ENCODE measurements around the gene ZFHX3.

The ZFHX3 gene

DNA sequence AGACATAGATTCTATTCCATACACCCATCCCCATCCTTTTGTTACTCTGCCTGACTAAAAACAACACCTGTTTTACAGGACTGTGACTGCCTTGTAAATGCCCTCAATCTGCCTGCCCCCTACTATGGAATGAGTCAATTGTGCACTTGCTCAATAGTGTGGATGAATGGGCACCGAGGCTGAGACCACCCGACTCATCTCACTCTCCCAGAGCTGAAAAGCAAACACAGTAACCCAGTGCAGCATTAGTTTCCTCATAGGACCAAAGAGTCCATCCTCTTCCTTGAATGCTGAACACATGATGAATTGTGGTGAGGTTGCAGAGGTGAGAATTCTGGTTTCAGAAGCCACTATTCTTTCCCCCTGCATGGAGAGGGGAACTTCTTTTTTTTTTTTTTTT is 233.7 kb downstream of the ZFHX3 start:
- no peak for FAIRE-seq

DNA sequence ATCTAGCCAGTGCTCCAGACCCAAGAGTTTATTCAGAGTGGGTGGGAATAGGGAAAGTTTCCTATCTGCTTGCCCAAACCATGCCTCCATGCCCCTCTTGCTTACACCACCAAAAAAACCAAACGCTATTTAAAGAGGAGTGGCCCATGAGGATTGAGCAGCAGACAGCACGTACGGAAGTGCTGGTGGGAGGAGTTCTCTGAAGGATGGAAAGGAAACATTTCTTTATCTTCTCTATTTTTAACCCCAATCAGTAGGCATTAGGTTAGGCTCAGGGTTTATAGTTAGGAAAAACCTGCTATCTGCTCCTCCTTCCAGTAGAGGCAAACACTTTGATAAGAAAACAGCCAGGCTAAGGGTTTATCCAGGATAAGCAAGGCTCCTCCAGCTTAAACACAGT is 235.3 kb downstream of the ZFHX3 start:
- FAIRE-seq: no peak

DNA sequence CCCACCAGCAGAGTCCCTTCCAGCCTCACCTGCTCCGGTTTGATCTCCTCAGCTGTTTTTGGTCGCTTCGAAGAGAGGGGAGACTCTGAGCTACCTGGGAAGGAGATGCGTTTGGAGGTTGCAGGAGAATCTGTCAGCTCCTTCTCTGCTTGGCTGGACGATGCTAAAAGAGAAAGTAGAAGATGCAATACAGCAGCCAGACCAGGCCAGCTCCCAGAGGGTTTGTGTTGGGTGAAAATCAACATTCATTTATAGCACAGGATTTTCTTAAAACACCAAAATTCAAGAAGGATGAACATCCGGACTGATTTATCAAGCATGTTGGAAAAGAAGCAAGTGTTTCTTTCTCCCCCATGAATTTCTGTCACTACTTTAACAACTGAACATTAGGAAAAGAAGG is 236.1 kb downstream of the ZFHX3 start:
- FAIRE-seq: no peak

DNA sequence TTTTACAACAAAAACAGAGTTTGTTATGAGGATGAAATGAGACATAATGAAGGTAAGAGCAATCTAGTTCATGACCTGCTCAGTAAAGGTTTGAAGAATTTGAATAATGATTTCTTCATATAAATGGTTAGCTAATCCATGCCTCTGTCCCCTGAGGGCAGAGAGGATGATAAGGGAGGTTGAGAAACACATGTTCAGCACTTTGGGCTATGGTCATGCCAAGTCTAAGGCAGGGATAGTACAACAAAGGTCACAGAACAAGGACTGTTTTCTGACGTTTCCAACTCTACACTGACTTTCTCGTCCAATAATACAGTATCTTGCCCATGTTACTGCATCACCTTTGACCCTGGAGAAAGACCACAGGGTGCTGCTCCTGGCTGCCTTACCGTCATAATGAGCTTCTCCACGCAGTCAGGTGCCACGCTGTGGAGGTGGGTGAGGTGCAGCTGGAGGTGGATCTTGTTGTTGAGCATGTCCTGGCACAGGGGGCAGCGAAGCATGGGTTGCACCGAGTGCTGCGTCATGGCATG is 236.7 kb downstream of the ZFHX3 start:
- FAIRE-seq: no peak

DNA sequence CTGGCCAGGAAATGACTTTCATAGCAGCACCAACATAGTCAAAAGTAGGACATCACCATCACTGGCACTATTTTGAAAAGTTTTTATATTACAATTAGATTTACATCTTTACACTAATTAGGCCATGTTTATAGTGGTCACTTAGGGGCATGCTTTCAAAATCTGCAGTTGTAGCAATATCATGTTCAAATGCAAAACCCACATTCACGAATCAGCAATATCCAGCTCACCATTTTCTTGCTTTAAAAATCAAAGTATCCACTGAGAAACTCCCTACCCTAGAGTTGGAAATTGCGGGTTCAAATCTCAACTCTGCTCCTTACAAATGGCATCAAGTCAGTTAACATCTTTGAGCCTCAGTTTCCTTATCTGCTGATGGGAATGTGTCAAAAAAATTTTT is 237.4 kb downstream of the ZFHX3 start:
- no peak for FAIRE-seq

DNA sequence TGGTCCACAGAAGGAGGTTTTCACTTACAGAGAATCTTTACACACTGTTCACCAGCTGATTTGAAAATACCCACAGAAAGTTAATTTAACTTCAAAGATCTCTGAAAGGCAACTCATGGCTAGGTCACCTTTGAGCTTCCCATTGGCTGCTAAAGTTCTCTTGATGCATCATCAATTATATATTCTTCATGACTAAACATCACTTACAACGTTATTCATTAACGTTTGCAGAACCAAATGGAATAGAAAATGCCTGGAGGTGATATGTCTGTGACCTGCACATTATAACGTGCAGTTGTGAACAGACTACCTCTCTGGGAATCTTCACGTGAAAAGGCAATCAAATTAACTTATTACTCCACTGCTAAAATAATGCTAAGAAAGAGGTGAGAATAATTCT is 238.5 kb downstream of the ZFHX3 start:
- FAIRE-seq: no peak

DNA sequence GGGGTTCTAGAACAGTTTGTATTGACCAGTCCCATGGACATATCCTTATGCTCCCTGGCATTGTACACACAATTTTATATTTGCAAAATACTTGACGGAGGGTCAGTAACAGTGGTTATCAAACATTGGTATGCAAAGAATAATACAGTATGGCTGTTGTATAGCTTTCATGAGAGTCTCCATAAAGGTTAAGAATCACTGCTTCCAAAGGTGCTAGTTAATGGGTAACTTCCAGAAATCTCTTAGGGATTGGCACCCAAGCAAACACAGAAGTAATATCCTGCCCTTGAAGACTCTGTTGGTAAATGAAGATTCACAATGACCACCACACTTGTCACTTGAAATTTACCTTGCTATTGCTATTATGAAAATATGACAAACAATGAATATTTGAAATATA is 239.2 kb downstream of the ZFHX3 start:
- FAIRE-seq: no peak

DNA sequence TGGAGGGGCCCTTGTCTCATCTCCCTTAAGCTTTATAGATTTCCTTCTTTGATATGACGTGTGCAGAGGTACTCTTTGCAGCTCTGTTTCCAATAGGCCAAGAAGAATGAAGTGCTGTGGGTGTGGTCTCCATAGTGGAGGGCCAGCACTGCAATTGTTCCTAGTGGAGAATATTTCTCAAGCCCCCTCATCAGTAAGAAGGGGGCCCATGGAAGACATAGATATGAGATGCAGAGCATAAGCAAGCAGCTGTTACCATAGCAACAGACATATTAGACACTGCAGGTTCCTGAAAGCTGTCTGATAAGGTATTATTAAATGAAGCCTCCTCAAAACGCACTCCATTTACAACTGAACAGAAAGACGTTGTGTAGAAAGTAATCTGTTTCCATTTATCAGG is 240.7 kb downstream of the ZFHX3 start:
- no peak for FAIRE-seq

DNA sequence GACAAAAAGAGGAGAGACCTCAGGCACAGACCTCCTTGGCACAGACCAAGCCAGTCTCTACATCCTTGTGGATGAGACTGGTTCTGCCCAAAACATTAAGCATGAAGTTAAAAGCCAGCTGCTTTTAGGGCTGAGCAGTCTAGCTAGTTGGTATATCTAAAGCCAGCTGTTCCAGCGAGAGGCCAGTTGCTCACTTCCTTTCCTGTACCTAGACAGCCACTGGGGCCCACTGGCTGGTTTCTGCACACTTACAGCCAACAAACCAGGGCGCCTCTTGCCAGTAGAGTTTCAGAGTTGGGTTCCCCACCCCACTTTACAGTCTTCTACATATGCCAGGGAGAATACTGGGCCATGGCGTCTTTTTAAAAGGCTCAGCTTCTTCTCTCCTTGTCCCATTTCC is 242.4 kb downstream of the ZFHX3 start:
- no peak for FAIRE-seq

DNA sequence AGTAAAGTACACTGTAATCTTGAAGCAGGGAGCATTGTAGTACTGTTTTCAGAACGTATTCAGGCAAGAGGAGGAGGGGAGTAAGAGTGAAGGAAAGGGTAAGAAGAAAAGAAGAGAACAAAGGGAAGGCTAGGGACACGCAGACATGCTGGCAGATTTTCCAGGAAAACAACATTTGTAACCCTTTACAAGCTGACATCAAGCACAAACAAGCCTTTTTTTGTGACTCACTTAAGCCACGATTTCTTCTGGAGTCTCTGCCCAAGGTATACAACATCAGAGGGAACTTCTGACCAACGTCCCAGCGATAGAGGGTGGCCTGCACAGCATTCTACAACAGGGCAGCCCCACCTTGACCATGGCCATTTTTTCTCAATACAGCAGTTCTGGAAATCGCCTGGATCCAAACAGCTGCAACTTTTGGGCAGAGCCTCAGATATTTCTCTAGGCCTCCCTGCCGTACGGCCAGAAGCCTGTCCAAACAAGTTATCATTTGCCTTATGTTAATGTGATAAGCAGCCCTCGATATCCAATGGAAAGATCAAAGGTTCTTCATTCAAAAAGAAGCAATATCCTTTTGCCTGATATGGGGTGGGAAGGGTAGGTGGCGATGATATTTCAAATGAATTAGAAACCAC is 247.3 kb downstream of the ZFHX3 start:
- FAIRE-seq: no peak

DNA sequence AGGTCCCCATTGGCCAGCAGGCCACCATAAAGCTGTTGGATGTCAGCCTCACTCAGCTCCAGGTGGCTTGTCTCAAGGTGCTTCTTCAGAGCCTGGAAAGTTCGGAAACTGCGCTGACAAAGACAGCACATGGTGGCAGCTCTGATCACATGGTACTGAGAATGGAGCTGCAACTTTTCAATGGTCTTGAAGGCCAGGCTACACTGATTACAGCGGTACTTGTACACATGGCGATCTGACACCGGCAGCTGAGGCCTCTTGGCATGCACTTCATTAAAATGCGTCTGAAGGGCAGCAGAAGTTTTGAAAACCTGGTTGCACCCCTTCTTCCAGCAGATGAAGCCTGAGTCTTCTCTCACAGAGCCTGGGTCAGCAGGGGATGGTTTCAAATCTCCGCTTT is 249.7 kb downstream of the ZFHX3 start:
- FAIRE-seq: no peak

DNA sequence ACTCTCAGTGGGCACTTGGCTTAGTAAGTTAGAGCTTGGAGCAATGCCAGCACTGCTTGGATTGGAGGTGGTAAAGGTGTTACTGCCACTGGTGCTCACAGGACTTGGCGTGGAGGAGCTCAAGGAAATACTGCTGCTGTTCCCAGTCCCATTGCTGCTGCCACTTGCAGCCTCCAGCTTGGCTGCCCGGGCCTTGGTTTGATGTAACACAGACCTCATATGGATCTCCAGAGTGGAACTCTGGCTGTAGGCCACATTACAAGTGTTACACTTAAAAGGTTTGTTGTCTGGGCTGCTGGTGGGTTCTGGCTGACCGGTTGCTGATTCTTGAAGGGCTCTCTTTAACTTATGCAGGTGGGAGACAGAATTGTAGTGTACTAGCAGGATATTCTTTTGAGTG is 250.3 kb downstream of the ZFHX3 start:
- no peak for FAIRE-seq

DNA sequence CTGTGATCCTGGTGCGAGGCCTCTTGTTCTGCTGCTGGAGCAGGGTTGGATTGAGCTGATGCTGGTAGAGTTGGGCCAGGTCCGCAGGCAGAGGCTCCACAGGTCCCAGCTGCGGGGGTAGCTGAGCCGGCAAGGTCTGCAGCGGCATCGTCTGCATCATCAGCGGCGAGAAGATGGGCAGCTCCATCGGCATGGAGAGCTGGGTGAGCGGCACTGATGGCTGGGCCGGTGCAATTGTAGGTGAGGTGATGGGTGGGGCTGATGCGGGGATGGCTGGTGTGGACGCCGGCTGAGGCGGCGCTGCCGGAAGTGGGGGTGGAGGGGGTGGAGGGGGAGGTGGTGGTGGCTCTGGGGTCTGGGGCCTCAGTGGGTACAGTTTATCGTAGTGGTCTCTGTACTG is 251.7 kb downstream of the ZFHX3 start:
- FAIRE-seq: no peak

DNA sequence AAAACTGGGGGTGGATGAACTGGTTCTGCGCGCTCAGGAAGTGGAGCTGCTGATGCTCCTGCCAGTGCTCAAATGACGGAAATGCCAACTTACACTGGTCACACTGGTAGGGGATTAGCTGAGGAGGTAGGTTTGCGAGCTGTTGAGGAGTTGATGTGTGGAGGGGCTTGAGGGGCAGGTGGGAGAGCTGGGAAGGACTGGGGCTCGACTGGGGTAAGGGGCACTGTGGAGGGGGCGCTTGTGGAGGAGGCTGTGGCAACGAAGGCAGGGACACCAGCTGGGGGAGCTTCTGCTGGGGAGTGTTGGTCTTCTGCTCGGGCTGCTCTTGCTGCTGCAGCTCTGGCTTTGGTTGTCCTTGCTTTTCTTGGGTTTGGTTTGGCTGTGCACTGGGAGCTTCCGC is 252.9 kb downstream of the ZFHX3 start:
- FAIRE-seq: no peak

DNA sequence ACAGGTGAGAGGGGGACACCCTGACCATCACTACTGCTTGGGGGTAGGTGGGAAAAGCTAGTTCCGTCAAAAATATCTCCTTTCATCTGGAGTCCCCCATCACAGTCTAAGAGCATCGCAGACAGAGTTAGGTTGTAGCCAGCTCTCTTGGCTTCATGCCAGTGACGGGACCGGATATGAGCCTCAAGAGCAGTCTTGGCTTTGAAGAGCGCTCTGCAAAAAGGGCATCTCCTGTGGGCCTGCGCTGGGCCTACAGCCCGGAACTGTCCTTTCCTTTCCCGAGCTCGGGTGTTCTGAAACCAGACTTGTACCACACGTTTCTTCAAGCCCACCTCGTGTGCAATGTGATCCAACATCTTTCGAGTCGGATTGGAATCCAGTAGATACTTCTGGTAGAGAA is 253.6 kb downstream of the ZFHX3 start:
- FAIRE-seq: no peak

DNA sequence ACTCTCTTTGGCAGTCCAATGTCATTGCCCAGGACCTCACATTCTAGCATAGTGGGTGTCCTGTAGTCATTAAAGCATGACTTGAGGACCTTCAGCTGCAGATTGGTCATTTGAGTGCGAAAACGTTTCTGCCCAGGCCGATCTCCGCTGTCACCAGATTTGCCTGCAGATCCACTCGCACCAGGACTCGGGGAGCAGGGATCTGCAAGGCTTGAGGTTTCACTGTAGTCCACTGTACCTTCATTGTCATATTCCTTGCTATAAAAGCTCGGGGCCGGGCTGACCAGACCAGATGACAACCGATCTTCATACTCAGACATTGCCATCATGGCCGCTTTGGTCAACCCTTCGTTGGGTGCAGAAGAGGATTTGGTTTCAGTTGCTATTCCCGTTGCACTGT is 254.2 kb downstream of the ZFHX3 start:
- no peak for FAIRE-seq

DNA sequence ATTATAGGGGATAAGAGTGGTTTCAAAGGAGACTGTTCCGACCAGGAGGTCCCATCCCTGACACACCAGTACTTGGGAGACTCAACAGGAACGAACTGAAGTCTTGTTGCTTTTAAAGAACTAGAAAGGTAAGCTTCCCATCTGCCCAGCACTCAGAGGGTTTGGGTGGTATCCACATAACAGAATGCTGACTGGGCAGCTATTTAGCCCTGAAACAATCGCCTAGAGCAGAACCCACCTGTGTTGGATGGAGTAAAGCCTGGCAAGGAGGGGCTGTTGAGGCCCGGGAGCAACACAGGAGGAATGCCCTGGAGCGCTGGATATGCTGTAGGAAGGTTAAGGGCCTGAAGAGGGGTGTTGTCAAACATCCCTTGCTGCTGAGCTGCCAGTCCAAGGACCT is 254.9 kb downstream of the ZFHX3 start:
- FAIRE-seq: no peak

DNA sequence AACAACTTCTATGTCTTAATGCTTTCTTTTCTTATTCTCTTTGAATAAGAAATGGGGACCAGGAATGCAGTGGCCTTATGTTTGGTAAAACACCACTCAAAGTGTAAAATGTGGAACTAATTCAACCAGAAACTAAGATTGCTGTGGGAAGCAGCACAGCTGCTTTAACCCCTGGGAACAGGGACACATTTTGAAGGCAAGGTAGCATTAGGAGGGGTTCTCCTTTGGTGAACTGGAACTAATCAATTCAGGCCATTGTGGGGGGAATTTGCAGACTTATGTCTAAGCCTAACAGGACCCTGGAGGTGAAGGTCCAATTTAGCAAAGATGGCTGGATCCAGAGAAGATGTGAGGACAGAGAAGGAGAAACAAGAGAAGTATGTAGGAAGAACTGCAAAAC is 256.1 kb downstream of the ZFHX3 start:
- no peak for FAIRE-seq

DNA sequence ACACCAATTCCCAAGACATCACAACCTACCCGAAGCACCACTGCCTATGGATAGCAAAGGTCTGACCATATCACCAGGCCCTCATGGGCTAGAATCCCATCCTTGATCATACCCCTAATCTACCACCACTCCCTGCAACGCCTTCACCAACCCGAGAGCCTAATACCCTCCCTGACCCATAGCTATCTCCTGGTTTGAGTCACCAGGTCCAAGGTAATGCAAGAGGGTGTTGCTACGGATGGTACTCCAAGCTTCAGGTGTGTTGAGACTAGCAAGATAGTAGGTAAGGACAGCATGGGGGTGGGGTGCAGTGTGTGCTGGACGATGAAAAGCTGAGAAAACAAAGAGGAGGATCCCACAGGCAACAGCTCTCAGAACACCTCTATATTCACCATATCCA is 258.0 kb downstream of the ZFHX3 start:
- FAIRE-seq: no peak

DNA sequence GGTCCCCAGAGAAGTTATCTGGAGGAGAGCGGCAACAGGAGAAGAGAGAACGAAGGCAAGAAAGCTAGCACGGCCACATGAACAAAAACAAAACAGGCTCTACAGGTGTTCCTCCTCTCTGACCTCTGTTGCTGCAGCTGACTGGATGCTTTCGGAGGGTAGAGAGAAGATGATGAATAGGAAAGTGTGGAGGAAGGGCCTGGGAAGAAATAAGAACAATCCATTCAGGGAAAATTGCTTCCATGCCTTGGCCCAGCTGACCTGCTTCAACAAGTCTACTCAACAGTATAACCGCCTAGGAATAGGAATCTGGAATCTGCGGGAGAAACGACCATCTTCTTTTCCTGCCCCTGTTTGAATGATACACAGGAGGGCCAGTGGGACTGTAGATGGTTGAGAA is 258.5 kb downstream of the ZFHX3 start:
- no peak for FAIRE-seq

DNA sequence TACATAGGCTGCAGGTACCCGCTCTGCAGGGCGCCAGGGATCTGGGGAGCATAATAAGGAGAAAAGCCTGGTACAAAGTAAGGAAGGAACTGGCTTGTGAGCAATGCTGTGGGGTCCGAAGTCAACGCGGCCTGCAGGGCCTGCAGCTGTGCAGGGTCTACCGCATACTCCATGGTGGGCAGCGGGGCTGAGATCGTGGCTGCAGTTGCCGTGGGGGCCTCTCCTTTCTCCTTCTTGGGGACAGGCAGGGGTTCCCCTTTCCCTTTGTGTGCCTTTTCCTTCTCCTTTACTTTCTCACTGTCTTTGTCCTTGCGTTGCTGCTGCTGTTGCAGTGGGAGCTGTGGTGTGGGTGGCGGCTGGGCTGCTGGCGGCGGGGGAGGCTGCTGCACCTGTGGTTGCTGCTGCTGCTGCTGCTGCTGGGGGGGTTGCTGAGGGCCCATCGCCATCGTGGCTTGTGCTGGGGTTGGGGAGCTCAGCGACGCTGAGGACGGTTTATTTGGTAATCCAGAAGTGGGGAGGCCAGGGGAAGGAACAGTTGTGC is 259.6 kb downstream of the ZFHX3 start:
- FAIRE-seq: no peak

DNA sequence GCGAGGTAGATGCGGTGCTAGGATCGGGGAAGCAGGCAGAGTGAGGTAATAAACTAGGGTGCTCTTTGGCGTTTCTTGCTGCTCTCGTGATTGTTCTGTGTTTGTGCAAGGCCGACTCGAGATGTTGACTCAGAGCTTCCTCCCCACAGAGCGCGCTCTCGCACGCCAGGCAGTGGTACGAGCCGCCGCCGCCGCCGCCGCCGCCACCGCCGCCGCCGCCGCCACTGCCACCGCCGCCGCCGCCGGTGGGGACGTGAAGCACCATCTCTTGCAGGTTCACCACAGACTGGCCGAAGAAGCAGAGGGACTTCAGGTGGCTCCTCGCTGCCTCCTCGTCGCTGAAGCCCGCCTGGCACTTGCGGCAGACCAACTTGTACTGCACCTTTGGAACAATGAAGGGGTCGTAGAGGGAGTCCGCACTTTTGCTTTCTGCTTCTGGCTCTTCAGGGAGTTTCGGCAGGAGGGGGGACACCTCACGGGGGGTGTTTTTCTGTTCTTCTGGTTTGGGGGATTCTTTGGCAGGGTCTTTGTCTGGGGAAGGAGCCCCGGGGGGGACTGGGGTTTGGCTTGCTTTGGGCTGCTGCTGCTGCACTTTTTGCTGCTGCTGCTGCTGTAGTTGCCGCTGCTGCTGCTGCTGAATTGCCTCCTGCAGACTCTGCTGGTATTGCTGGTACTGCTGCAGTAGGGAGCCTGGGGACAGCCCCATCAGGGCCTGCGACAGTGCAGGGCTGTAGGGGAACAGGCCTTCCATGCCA is 260.2 kb downstream of the ZFHX3 start:
- no peak for FAIRE-seq

DNA sequence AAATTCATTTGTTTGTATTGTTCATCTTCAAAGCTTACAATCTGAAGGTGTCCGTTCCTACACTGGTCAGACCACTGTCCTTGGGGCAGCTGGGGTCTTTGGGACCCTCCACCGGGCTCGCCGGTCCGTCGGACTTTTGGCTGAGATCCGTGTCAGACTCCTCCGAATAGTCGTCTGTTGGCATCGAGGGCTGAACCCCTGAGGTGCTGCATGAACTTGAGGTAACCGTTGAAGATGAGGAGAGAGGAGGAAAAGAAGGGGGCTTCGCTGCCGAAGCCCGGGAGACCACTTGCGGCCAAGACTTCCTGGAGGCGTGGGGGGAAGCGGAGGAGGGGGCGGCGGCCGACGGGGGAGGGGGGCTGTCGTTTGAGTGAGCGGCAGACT is 260.8 kb downstream of the ZFHX3 start:
- FAIRE-seq: no peak

DNA sequence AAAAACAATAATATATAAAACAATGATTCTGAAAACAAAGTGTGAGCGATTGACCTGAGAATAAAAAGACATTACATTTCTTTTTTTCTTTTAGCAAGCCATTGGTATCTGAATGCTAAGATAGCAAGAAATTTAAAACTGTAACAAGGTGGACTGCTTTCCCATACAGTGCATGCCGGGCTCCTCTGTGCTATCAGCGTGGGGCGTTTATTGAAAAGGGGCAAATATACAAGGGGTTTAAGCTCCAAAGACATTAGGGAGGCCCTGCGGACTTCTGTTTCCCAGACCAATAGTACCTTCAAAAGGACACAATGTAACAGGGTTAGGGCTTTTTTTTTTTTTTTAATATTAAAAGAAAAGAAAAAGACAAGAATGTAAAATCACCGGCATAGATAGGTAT is 261.3 kb downstream of the ZFHX3 start:
- FAIRE-seq: no peak

DNA sequence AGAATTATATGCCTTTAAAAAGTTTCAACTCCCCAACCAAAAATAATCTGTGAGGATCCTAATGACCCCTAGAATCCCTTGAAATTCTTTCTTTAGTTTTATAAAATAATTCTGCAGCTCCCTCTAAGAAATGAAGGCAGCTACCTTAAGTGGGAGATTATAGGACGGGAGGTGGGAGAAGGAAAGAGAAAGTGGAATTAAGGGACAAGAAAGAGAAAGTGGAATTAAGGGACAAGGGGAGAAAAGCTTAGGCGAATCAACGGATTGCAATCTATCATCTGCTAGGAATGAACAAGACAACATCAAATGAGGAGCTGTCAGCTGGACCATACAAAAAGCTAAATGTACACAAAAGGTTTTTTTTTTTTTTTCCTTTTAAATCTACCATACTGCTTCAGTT is 262.0 kb downstream of the ZFHX3 start:
- FAIRE-seq: no peak

Measured in A204.1 (cell line).